ENCODE measurements around the gene CDK17. TPM values are rescaled to one million over a fixed set of nuclear protein-coding genes. Genes with fewer than 3 reads are reported as not detected.

CDK17 gene
- total and polyA plus RNA-seq, 10 donors: 12.9 to 108 (median 66.4) TPM

GRCh38 chr12:96233168-96233567, 167.1 kb downstream of the CDK17 start:
- no peak for TF ChIP-seq CTCF (IDR thresholded peaks at IDR 0.05 in 8 of 11, conservative IDR thresholded peaks at IDR 0.05 in 3 of 11)
- TF ChIP-seq POLR2A (IDR thresholded peaks at IDR 0.05): no peak
- no peak for TF ChIP-seq POLR2AphosphoS5 (IDR thresholded peaks at IDR 0.05)
- Histone ChIP-seq H3K4me1 (peaks cover 15 to 56% (median 39%) of the 10 kb centered on the region in 6 donors), H3K4me3 (no peak overlapping the region), H3K27ac (peak overlapping the region in 3 of 8 donors; percentile 2 to 53 (median 35)), H3K36me3 (peaks cover 0 to 81% (median 4%) of the 10 kb centered on the region in 6 donors), H3K27me3 (replicated peaks in 1 of 7) (no peaks in the 10 kb centered on the region), H3K9me3 (no peaks in the 10 kb centered on the region)
- DNase-seq: no peak
- 70 to 86% (median 82%) methylated on average over 7 of the region's 7 CpGs for WGBS, 5 donors
- intact Hi-C loops (cut with DNase I; ENCODE audit: low total_unique reads): no loop called here

GRCh38 chr12:96230646-96231045, 169.6 kb downstream of the CDK17 start:
- H3K4me3 ChIP-seq: no peak overlapping the region
- H3K9me3 ChIP-seq: no peaks in the 10 kb centered on the region
- no peak for TF ChIP-seq POLR2A (IDR thresholded peaks at IDR 0.05)
- no peak for TF ChIP-seq POLR2AphosphoS5 (IDR thresholded peaks at IDR 0.05)
- no peak for TF ChIP-seq CTCF (IDR thresholded peaks at IDR 0.05 in 8 of 11, conservative IDR thresholded peaks at IDR 0.05 in 3 of 11)
- H3K4me1 ChIP-seq: peaks cover 5 to 54% (median 32%) of the 10 kb centered on the region in 6 donors
- peaks cover 0 to 90% (median 7%) of the 10 kb centered on the region in 6 donors for H3K36me3 ChIP-seq
- 90 to 94% (median 91%) methylated on average over 10 to 13 of the region's 13 CpGs for WGBS, 5 donors
- peak; percentile 38 for DNase-seq
- no peaks in the 10 kb centered on the region for H3K27me3 ChIP-seq (replicated peaks in 1 of 7)
- H3K27ac ChIP-seq: no peak overlapping the region
- intact Hi-C loops (cut with DNase I; ENCODE audit: low total_unique reads): no loop called here

GRCh38 chr12:96228566-96229248, 171.5 kb downstream of the CDK17 start:
- WGBS, 5 donors: 79 to 93% (median 85%) methylated on average over 11 to 12 of the region's 12 CpGs
- no peak for TF ChIP-seq POLR2AphosphoS5 (IDR thresholded peaks at IDR 0.05)
- TF ChIP-seq CTCF (IDR thresholded peaks at IDR 0.05 in 8 of 11, conservative IDR thresholded peaks at IDR 0.05 in 3 of 11): no peak
- TF ChIP-seq POLR2A (IDR thresholded peaks at IDR 0.05): no peak
- H3K9me3 ChIP-seq: no peaks in the 10 kb centered on the region
- H3K36me3 ChIP-seq: peaks cover 0 to 93% (median 19%) of the 10 kb centered on the region in 6 donors
- peaks cover 0 to 54% (median 27%) of the 10 kb centered on the region in 6 donors for H3K4me1 ChIP-seq
- no peak overlapping the region for H3K27ac ChIP-seq
- DNase-seq: no peak
- H3K27me3 ChIP-seq (replicated peaks in 1 of 7): no peaks in the 10 kb centered on the region
- intact Hi-C loops (cut with DNase I; ENCODE audit: low total_unique reads): loop anchor here (10.0 kb wide), 1 partner anchor 166 kb away; no protein-coding TSS in a partner anchor
- H3K4me3 ChIP-seq: no peak overlapping the region

Small RNA genes within 50 kb of the gene (small RNA-seq; reads per million reads assigned to genes)
- 0 reads per million in 4 donors for gene RN7SKP11
- gene RNU4-24P: 0 reads per million in 4 donors

Other genes starting within 250 kb of the CDK17 start
- 10 to 100 TPM; 44.4 to 92.7 (median 60.0) TPM for gene ELK3, start 206.1 kb downstream of the CDK17 start, total RNA-seq
- gene ELK3, start 206.1 kb downstream of the CDK17 start, polyA plus RNA-seq: 10 to 100 TPM; 14.5 to 29.7 (median 15.9) TPM
- 1 to 10 TPM; 1.1 to 3.6 (median 2.7) TPM for gene CFAP54, start 89.1 kb upstream of the CDK17 start, total RNA-seq
- under 1 TPM; 0.09 to 0.59 (median 0.42) TPM for gene CFAP54, start 89.1 kb upstream of the CDK17 start, polyA plus RNA-seq